GM12891 (cell line): ENCODE results near the gene PRMT7.

Experiments used
- DNase-seq: peaks from one replicate; pipeline ENCODE4 v3.0.0; 2011; ENCODE audit warnings: low spot score; ENCODE audit not compliant: insufficient read length
- FAIRE-seq: peaks from 2 replicates; lab custom pipeline; 2011; peaks lifted over from hg19 to GRCh38; lab: Jason Lieb, UNC
- PAX5 ChIP-seq: IDR thresholded peaks from 2 replicates; pipeline ENCODE4 v1.6.1; 2011; ENCODE audit warnings: low read length, moderate library complexity, mild to moderate bottlenecking; ENCODE audit not compliant: insufficient read depth, severe bottlenecking
- POLR2A ChIP-seq: IDR thresholded peaks from 2 replicates; pipeline ENCODE4 v1.6.1; 2011; ENCODE audit warnings: low read depth, low read length, control low read depth
- POLR2AphosphoS5 ChIP-seq: IDR thresholded peaks from 2 replicates; pipeline ENCODE4 v1.6.1; 2011; ENCODE audit warnings: low read depth, low read length, control low read depth
- POU2F2 ChIP-seq: IDR thresholded peaks from 2 replicates; pipeline ENCODE4 v1.6.1; 2011; ENCODE audit warnings: low read depth, mild to moderate bottlenecking, control low read depth, low read length, moderate library complexity
- SPI1 ChIP-seq: IDR thresholded peaks from 2 replicates; pipeline ENCODE4 v1.6.1; 2011; ENCODE audit warnings: low read depth, low read length, control low read depth
- TAF1 ChIP-seq: IDR thresholded peaks from 2 replicates; pipeline ENCODE4 v1.6.1; 2011; ENCODE audit warnings: low read depth, low read length, control low read depth

Gene PRMT7

GRCh38 chr16:68335175-68335574 is 24.4 kb downstream of the PRMT7 start:
- TF ChIP-seq SPI1 (no peak), PAX5 (no peak), TAF1 (no peak)
- FAIRE-seq = no peak
- DNase-seq = no peak

- DNase-seq = no peak
- TF ChIP-seq TAF1 = no peak
- FAIRE-seq = no peak
Observed at GRCh38 chr16:68338326-68339119, 27.7 kb downstream of the PRMT7 start.

GRCh38 chr16:68339214-68339613 is 28.4 kb downstream of the PRMT7 start:
- FAIRE-seq = no peak

GRCh38 chr16:68342620-68343019 is 31.8 kb downstream of the PRMT7 start:
- DNase-seq (no peak), FAIRE-seq (no peak)
- TF ChIP-seq SPI1 = no peak
- TF ChIP-seq POLR2A = no peak
- no peak for TF ChIP-seq TAF1
- TF ChIP-seq POLR2AphosphoS5 = no peak
- no peak for TF ChIP-seq POU2F2
- TF ChIP-seq PAX5 = no peak

More at GRCh38 chr16:68339214-68339613, 28.4 kb downstream of the PRMT7 start:
- DNase-seq = no peak
- TF ChIP-seq PAX5 (no peak), SPI1 (no peak), POLR2A (no peak), POLR2AphosphoS5 (no peak), TAF1 (no peak)

- DNase-seq = no peak
- TF ChIP-seq TAF1 = no peak
- TF ChIP-seq POLR2A = no peak
- TF ChIP-seq POU2F2 = no peak
- TF ChIP-seq PAX5 = no peak
- TF ChIP-seq SPI1 = no peak
- no peak for TF ChIP-seq POLR2AphosphoS5
- no peak for FAIRE-seq
Observed at GRCh38 chr16:68343137-68343536, 32.3 kb downstream of the PRMT7 start.

- DNase-seq (no peak), FAIRE-seq (no peak)
- TF ChIP-seq TAF1 = no peak
- TF ChIP-seq POLR2A = no peak
- no peak for TF ChIP-seq SPI1
- no peak for TF ChIP-seq POU2F2
- no peak for TF ChIP-seq POLR2AphosphoS5
- no peak for TF ChIP-seq PAX5
Observed at GRCh38 chr16:68344252-68344651, 33.4 kb downstream of the PRMT7 start.

GRCh38 chr16:68345351-68345810 is 34.6 kb downstream of the PRMT7 start:
- TF ChIP-seq TAF1 = no peak
- no peak for TF ChIP-seq POU2F2
- no peak for TF ChIP-seq PAX5
- TF ChIP-seq POLR2AphosphoS5 = no peak
- no peak for TF ChIP-seq SPI1
- TF ChIP-seq POLR2A = no peak
- DNase-seq = no peak
- no peak for FAIRE-seq

- TF ChIP-seq TAF1 = no peak
- no peak for TF ChIP-seq SPI1
- no peak for TF ChIP-seq POLR2AphosphoS5
- TF ChIP-seq POU2F2 = no peak
- TF ChIP-seq POLR2A = no peak
- no peak for TF ChIP-seq PAX5
- DNase-seq = no peak
Observed at GRCh38 chr16:68345958-68346635, 35.3 kb downstream of the PRMT7 start.

GRCh38 chr16:68346892-68347480 is 36.2 kb downstream of the PRMT7 start:
- FAIRE-seq = no peak
- TF ChIP-seq POLR2A = no peak
- no peak for TF ChIP-seq SPI1
- DNase-seq = no peak

More at GRCh38 chr16:68345958-68346635, 35.3 kb downstream of the PRMT7 start:
- no peak for FAIRE-seq
